NCI-H345 treated with DMSO at 0.1 percent for 48 hours (cell line): ENCODE results near the gene HOMER2.

ENCODE experiments used
- DNase-seq: peaks from one replicate; lab custom pipeline; 2025; ENCODE audit not compliant: unreplicated experiment; lab: John Stamatoyannopoulos, UW

HOMER2 gene

GRCh38 chr15:82931221-82931620, 21.3 kb downstream of the HOMER2 start:
- DNase-seq = no peak

- DNase-seq = no peak
Measured at GRCh38 chr15:82930461-82930860, 22.1 kb downstream of the HOMER2 start.

- no peak for DNase-seq
Measured at GRCh38 chr15:82928711-82929110, 23.8 kb downstream of the HOMER2 start.

GRCh38 chr15:82923744-82924143, 28.8 kb downstream of the HOMER2 start:
- DNase-seq = no peak

GRCh38 chr15:82922737-82923136, 29.8 kb downstream of the HOMER2 start:
- DNase-seq = no peak

- no peak for DNase-seq
Measured at GRCh38 chr15:82921939-82922338, 30.6 kb downstream of the HOMER2 start.

DNA sequence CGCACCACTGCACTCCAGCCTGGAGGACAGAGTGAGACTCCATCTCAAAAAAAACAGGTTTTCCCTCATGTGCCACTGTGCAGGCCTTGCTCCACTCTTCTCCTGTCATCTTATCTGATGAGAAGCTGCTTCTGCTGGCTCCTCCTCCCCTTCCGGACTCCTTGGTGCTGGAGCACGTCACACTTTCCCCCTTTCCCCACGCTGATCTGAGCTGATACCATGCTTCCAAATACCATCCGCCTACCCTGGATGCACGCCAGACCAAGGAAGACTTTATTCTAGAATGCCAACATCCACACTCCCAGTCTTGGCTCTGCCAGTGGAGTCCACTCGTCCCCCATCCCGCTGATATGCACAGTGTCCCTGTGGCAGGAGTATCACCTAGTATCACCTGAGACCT, 31.3 kb downstream of the HOMER2 start:
- DNase-seq = no peak

DNA sequence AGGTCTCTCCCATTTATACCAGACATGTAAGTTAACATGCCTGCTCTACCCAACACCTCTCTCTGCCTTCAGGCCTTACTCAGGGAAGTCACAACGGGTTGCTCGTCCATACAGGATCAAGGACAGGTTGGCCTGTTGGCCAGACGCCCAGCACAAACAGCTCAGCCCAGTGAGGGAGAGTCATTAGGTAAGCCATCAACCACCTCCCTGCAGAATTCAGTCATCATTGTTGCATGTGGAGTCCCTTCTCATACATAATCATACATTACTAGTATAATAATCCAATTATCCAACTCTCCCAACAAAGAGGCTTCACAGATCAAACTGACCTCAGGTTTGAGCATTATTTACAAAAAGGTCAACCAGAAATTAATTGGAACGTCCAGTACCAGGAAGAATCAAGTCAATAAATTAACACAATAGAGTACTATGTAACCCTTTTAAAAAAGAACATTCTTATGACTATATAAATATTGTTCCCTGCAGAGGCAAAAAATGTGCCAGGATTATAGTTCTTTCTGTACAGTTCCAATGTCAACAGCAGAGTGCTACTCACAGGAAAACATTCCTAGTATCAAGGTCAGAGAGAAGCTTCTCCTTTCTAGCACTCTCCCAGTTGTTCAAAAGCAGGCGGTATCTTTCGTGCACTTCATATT, 33.2 kb downstream of the HOMER2 start:
- no peak for DNase-seq

DNA sequence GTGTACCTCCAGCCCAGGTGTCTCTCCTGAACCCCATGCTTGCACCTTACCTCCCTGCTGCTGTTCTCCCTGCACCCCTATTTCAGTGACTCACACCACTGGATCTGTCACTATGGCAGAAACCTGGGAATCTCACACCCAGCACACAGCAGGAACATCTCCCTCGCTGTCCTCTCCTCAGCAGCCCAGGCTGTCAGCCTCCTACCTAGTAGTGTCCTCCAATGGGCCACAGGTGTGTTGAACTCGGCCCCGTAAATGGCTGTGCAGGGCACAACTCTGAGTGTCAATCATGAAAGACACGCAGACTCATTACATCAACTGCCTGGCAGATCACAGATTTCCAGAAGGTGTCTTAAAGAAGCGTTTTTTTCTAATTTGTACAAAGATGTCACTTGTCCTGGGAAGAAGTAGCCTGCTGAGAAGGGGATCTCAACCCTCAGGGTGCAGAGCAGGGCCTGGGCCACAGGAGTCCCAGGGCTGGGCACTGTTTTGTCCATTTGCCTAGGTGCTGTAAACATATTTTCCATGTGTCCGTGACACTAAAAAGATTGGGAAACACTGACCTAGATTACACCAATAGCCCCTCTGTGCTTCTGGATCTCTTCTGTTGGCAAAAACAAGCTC, 33.8 kb downstream of the HOMER2 start:
- DNase-seq = no peak

DNA sequence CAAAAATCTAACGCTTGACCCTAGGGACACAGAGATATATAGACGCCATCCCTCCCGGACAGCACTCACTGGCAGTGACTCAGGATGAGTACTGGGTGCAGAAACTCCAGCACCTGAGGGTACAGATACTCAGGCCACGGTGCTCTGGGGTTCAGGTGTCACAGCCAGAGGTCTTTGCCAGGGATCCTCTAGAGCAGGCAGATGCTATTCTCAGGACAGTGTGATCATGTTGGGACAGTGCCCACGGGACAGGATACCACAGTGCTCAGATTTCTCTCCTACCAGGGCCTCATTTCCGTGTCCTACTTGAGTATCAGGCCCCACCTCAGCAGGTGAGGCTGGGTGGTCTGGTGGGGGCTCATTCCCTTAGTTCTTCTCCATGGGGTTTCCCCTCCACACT, 34.4 kb downstream of the HOMER2 start:
- DNase-seq = no peak

DNA sequence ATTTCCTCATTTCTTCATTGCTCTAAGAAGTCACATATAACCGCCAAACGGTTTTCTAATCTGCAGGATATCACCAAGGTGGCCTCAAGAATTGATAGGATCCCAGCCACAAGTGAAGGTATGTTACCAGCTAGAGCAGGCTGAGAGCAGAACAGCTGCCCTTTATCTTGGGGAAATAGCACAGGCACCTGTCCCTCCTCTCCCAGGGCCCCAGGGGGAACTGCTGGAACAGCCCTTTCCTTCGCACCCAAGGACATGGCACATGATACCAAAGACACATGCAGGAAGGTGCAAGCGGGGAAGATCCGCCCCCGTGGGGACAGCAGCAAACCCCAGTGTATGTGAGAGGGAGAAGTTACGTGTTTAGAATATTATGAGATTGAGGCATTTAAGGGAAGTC, 35.3 kb downstream of the HOMER2 start:
- DNase-seq = no peak

- no peak for DNase-seq
Measured at GRCh38 chr15:82916161-82916952, 36.2 kb downstream of the HOMER2 start.

DNA sequence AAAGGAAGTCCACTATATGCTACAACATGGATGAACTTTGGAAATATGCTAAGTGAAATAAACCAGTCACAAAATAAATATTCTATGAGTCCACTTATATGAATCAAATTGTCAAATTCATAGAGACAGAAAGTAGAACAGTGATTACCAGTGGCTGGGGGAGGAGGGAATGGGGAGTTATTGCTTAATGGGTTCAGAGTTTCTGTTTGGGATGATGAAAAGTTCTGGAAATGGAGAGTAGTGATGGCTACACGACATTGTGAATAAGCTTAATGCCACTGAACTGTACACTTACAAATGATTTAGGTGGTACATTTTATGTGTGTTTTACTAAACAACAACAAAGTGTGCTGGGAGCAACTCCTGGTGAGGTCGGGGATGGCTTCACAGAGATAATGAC, 38.1 kb downstream of the HOMER2 start:
- no peak for DNase-seq

- DNase-seq = no peak
Measured at GRCh38 chr15:82911458-82911857, 41.1 kb downstream of the HOMER2 start.

- no peak for DNase-seq
Measured at GRCh38 chr15:82910721-82911120, 41.8 kb downstream of the HOMER2 start.

GRCh38 chr15:82909080-82909815, 43.3 kb downstream of the HOMER2 start:
- DNase-seq = no peak

DNA sequence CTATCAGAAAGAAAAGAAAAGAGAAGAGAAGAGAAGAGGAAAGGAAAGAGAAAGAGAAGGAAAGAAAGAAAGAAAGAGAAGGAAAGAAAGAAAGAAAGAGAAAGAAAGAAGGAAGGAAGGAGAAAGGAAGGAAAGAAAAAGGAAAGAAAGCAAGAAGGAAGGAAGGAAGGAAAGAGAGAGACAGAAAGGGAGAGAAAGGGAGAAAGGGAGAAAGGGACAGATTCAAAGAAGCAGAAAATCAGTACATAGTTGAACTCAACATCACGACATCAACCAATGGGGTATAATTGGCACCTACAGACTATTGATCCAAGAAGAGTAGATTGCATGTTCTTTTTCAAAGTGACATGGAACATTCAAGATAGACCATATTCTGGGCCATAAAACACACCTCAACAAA, 45.2 kb downstream of the HOMER2 start:
- DNase-seq = no peak

GRCh38 chr15:82904574-82904973, 47.9 kb downstream of the HOMER2 start:
- no peak for DNase-seq

GRCh38 chr15:82903511-82903910, 49.0 kb downstream of the HOMER2 start:
- DNase-seq = no peak

GRCh38 chr15:82901114-82901805, 51.3 kb downstream of the HOMER2 start:
- no peak for DNase-seq

DNA sequence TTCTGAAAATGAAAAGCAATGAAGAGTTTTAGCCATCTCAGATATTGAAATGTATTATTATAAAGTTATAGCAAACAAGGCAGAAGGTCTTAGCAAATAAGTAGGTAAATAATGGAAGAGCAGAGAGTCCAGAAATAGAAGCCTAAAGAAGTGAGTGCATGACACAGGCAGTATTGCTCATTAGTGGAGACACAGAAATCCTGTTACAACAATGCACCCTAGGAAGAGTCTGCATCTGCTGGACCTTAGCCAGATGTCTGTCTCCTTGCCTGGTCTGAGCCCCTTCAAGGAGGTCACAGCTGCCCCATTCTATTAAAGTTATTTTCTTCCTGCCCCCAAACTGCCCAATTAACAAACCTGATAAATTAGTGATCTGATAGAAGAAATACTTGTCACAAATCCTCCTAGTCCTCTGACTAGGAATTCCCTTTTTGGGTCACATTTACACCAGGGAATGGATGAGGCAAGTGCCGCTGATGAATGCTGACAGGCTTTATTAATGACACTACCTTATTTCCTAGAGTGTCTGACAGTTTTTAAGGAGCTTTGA, 51.9 kb downstream of the HOMER2 start:
- DNase-seq = no peak
